ENCODE measurements around the gene ADGRD2.

Gene ADGRD2

GRCh38 chr9:124512806-124513204 lies 62.6 kb downstream of the ADGRD2 start:
- Histone ChIP-seq H3K4me3 (ENCODE audit: low read depth in 1 of 5, low read length in 5 of 5) (no peak overlapping the region), H3K4me1 (ENCODE audit: control insufficient read depth in 5 of 5, insufficient read depth in 5 of 5, low read length in 5 of 5) (peaks cover 0 to 3% (median 0%) of the 10 kb centered on the region in 5 donors), H3K27me3 (ENCODE audit: control insufficient read depth in 5 of 5, insufficient read depth in 4 of 5, low read length in 5 of 5) (peaks cover 7 to 17% (median 11%) of the 10 kb centered on the region in 5 donors), H3K9ac (ENCODE audit: low read length in 5 of 5) (no peak overlapping the region), H3K9me3 (ENCODE audit: control insufficient read depth in 5 of 5, low read length in 5 of 5) (no peaks in the 10 kb centered on the region), H3K36me3 (ENCODE audit: control insufficient read depth in 5 of 5, insufficient read depth in 5 of 5, low read length in 5 of 5) (no peaks in the 10 kb centered on the region), H3K27ac (ENCODE audit: low read depth, low read length) (no peak overlapping the region)

GRCh38 chr9:124513376-124513994 lies 63.2 kb downstream of the ADGRD2 start:
- Histone ChIP-seq H3K9me3 (ENCODE audit: control insufficient read depth in 5 of 5, low read length in 5 of 5) (no peaks in the 10 kb centered on the region), H3K9ac (ENCODE audit: low read length in 5 of 5) (no peak overlapping the region), H3K4me3 (ENCODE audit: low read depth in 1 of 5, low read length in 5 of 5) (no peak overlapping the region), H3K4me1 (ENCODE audit: control insufficient read depth in 5 of 5, insufficient read depth in 5 of 5, low read length in 5 of 5) (peaks cover 0 to 3% (median 0%) of the 10 kb centered on the region in 5 donors), H3K36me3 (ENCODE audit: control insufficient read depth in 5 of 5, insufficient read depth in 5 of 5, low read length in 5 of 5) (no peaks in the 10 kb centered on the region), H3K27ac (ENCODE audit: low read depth, low read length) (no peak overlapping the region), H3K27me3 (ENCODE audit: control insufficient read depth in 5 of 5, insufficient read depth in 4 of 5, low read length in 5 of 5) (peaks cover 7 to 17% (median 11%) of the 10 kb centered on the region in 5 donors)

GRCh38 chr9:124514125-124514524 lies 63.9 kb downstream of the ADGRD2 start:
- Histone ChIP-seq H3K36me3 (ENCODE audit: control insufficient read depth in 5 of 5, insufficient read depth in 5 of 5, low read length in 5 of 5) (no peaks in the 10 kb centered on the region), H3K4me1 (ENCODE audit: control insufficient read depth in 5 of 5, insufficient read depth in 5 of 5, low read length in 5 of 5) (peaks cover 0 to 3% (median 0%) of the 10 kb centered on the region in 5 donors), H3K9me3 (ENCODE audit: control insufficient read depth in 5 of 5, low read length in 5 of 5) (no peaks in the 10 kb centered on the region), H3K27me3 (ENCODE audit: control insufficient read depth in 5 of 5, insufficient read depth in 4 of 5, low read length in 5 of 5) (peaks cover 7 to 20% (median 11%) of the 10 kb centered on the region in 5 donors), H3K4me3 (ENCODE audit: low read depth in 1 of 5, low read length in 5 of 5) (no peak overlapping the region), H3K27ac (ENCODE audit: low read depth, low read length) (no peak overlapping the region), H3K9ac (ENCODE audit: low read length in 5 of 5) (no peak overlapping the region)

GRCh38 chr9:124514874-124515273 lies 64.6 kb downstream of the ADGRD2 start:
- no peak overlapping the region for H3K4me3 ChIP-seq (ENCODE audit: low read depth in 1 of 5, low read length in 5 of 5)
- peaks cover 0 to 3% (median 0%) of the 10 kb centered on the region in 5 donors for H3K4me1 ChIP-seq (ENCODE audit: control insufficient read depth in 5 of 5, insufficient read depth in 5 of 5, low read length in 5 of 5)
- H3K9me3 ChIP-seq (ENCODE audit: control insufficient read depth in 5 of 5, low read length in 5 of 5): no peaks in the 10 kb centered on the region
- no peak overlapping the region for H3K27ac ChIP-seq (ENCODE audit: low read depth, low read length)
- peaks cover 7 to 20% (median 11%) of the 10 kb centered on the region in 5 donors for H3K27me3 ChIP-seq (ENCODE audit: control insufficient read depth in 5 of 5, insufficient read depth in 4 of 5, low read length in 5 of 5)
- no peaks in the 10 kb centered on the region for H3K36me3 ChIP-seq (ENCODE audit: control insufficient read depth in 5 of 5, insufficient read depth in 5 of 5, low read length in 5 of 5)
- H3K9ac ChIP-seq (ENCODE audit: low read length in 5 of 5): no peak overlapping the region

GRCh38 chr9:124517600-124517999 lies 67.3 kb downstream of the ADGRD2 start:
- Histone ChIP-seq H3K27me3 (ENCODE audit: control insufficient read depth in 5 of 5, insufficient read depth in 4 of 5, low read length in 5 of 5) (peaks cover 2 to 17% (median 3%) of the 10 kb centered on the region in 5 donors), H3K4me3 (ENCODE audit: low read depth in 1 of 5, low read length in 5 of 5) (no peak overlapping the region), H3K36me3 (ENCODE audit: control insufficient read depth in 5 of 5, insufficient read depth in 5 of 5, low read length in 5 of 5) (peaks cover 0 to 7% (median 0%) of the 10 kb centered on the region in 5 donors), H3K9me3 (ENCODE audit: control insufficient read depth in 5 of 5, low read length in 5 of 5) (no peaks in the 10 kb centered on the region), H3K9ac (ENCODE audit: low read length in 5 of 5) (no peak overlapping the region), H3K27ac (ENCODE audit: low read depth, low read length) (no peak overlapping the region), H3K4me1 (ENCODE audit: control insufficient read depth in 5 of 5, insufficient read depth in 5 of 5, low read length in 5 of 5) (peaks cover 0 to 3% (median 0%) of the 10 kb centered on the region in 5 donors)

GRCh38 chr9:124518116-124518515 lies 67.9 kb downstream of the ADGRD2 start:
- H3K9ac ChIP-seq (ENCODE audit: low read length in 5 of 5): no peak overlapping the region
- H3K27me3 ChIP-seq (ENCODE audit: control insufficient read depth in 5 of 5, insufficient read depth in 4 of 5, low read length in 5 of 5): peaks cover 0 to 13% (median 4%) of the 10 kb centered on the region in 5 donors
- peaks cover 0 to 3% (median 0%) of the 10 kb centered on the region in 5 donors for H3K4me1 ChIP-seq (ENCODE audit: control insufficient read depth in 5 of 5, insufficient read depth in 5 of 5, low read length in 5 of 5)
- no peak overlapping the region for H3K27ac ChIP-seq (ENCODE audit: low read depth, low read length)
- no peaks in the 10 kb centered on the region for H3K9me3 ChIP-seq (ENCODE audit: control insufficient read depth in 5 of 5, low read length in 5 of 5)
- H3K36me3 ChIP-seq (ENCODE audit: control insufficient read depth in 5 of 5, insufficient read depth in 5 of 5, low read length in 5 of 5): peaks cover 0 to 8% (median 0%) of the 10 kb centered on the region in 5 donors
- H3K4me3 ChIP-seq (ENCODE audit: low read depth in 1 of 5, low read length in 5 of 5): no peak overlapping the region

GRCh38 chr9:124520206-124520596 lies 70.0 kb downstream of the ADGRD2 start:
- H3K27me3 ChIP-seq (ENCODE audit: control insufficient read depth in 5 of 5, insufficient read depth in 4 of 5, low read length in 5 of 5): peaks cover 0 to 4% (median 4%) of the 10 kb centered on the region in 5 donors
- H3K36me3 ChIP-seq (ENCODE audit: control insufficient read depth in 5 of 5, insufficient read depth in 5 of 5, low read length in 5 of 5): peaks cover 0 to 8% (median 0%) of the 10 kb centered on the region in 5 donors
- H3K4me3 ChIP-seq (ENCODE audit: low read depth in 1 of 5, low read length in 5 of 5): no peak overlapping the region
- H3K4me1 ChIP-seq (ENCODE audit: control insufficient read depth in 5 of 5, insufficient read depth in 5 of 5, low read length in 5 of 5): no peaks in the 10 kb centered on the region
- no peak overlapping the region for H3K27ac ChIP-seq (ENCODE audit: low read depth, low read length)
- H3K9ac ChIP-seq (ENCODE audit: low read length in 5 of 5): no peak overlapping the region
- no peaks in the 10 kb centered on the region for H3K9me3 ChIP-seq (ENCODE audit: control insufficient read depth in 5 of 5, low read length in 5 of 5)

GRCh38 chr9:124521142-124521541 lies 70.9 kb downstream of the ADGRD2 start:
- H3K9ac ChIP-seq (ENCODE audit: low read length in 5 of 5): no peak overlapping the region
- no peaks in the 10 kb centered on the region for H3K9me3 ChIP-seq (ENCODE audit: control insufficient read depth in 5 of 5, low read length in 5 of 5)
- no peak overlapping the region for H3K27ac ChIP-seq (ENCODE audit: low read depth, low read length)
- no peak overlapping the region for H3K4me3 ChIP-seq (ENCODE audit: low read depth in 1 of 5, low read length in 5 of 5)
- no peaks in the 10 kb centered on the region for H3K4me1 ChIP-seq (ENCODE audit: control insufficient read depth in 5 of 5, insufficient read depth in 5 of 5, low read length in 5 of 5)
- peaks cover 0 to 9% (median 0%) of the 10 kb centered on the region in 5 donors for H3K36me3 ChIP-seq (ENCODE audit: control insufficient read depth in 5 of 5, insufficient read depth in 5 of 5, low read length in 5 of 5)
- H3K27me3 ChIP-seq (ENCODE audit: control insufficient read depth in 5 of 5, insufficient read depth in 4 of 5, low read length in 5 of 5): peaks cover 0 to 4% (median 4%) of the 10 kb centered on the region in 5 donors

- H3K4me1 ChIP-seq (ENCODE audit: control insufficient read depth in 5 of 5, insufficient read depth in 5 of 5, low read length in 5 of 5): no peaks in the 10 kb centered on the region
- no peaks in the 10 kb centered on the region for H3K9me3 ChIP-seq (ENCODE audit: control insufficient read depth in 5 of 5, low read length in 5 of 5)
- no peak overlapping the region for H3K9ac ChIP-seq (ENCODE audit: low read length in 5 of 5)
- no peak overlapping the region for H3K27ac ChIP-seq (ENCODE audit: low read depth, low read length)
- peaks cover 0 to 4% (median 4%) of the 10 kb centered on the region in 5 donors for H3K27me3 ChIP-seq (ENCODE audit: control insufficient read depth in 5 of 5, insufficient read depth in 4 of 5, low read length in 5 of 5)
- H3K36me3 ChIP-seq (ENCODE audit: control insufficient read depth in 5 of 5, insufficient read depth in 5 of 5, low read length in 5 of 5): peaks cover 0 to 15% (median 0%) of the 10 kb centered on the region in 5 donors
- H3K4me3 ChIP-seq (ENCODE audit: low read depth in 1 of 5, low read length in 5 of 5): no peak overlapping the region
Observed at GRCh38 chr9:124522121-124523098, 72.2 kb downstream of the ADGRD2 start.

- Histone ChIP-seq H3K27ac (ENCODE audit: low read depth, low read length) (no peak overlapping the region), H3K36me3 (ENCODE audit: control insufficient read depth in 5 of 5, insufficient read depth in 5 of 5, low read length in 5 of 5) (peaks cover 0 to 12% (median 0%) of the 10 kb centered on the region in 5 donors), H3K4me3 (ENCODE audit: low read depth in 1 of 5, low read length in 5 of 5) (no peak overlapping the region), H3K27me3 (ENCODE audit: control insufficient read depth in 5 of 5, insufficient read depth in 4 of 5, low read length in 5 of 5) (peaks cover 0 to 4% (median 0%) of the 10 kb centered on the region in 5 donors), H3K9me3 (ENCODE audit: control insufficient read depth in 5 of 5, low read length in 5 of 5) (no peaks in the 10 kb centered on the region), H3K4me1 (ENCODE audit: control insufficient read depth in 5 of 5, insufficient read depth in 5 of 5, low read length in 5 of 5) (no peaks in the 10 kb centered on the region), H3K9ac (ENCODE audit: low read length in 5 of 5) (no peak overlapping the region)
Observed at GRCh38 chr9:124526174-124526573, 75.9 kb downstream of the ADGRD2 start.

All from subcutaneous abdominal adipose tissue (tissue), 5 donors.